ENCODE data around the gene RNF150.

GRCh38 chr4:140925417-140925816 is 207.9 kb downstream of the RNF150 start:
- TF ChIP-seq POLR2A (IDR thresholded peaks at IDR 0.05; ENCODE audit: low read depth, low read length), result no peak
- no peak for TF ChIP-seq POLR2AphosphoS5 (IDR thresholded peaks at IDR 0.05; ENCODE audit: low read depth, low read length)
- TF ChIP-seq TAF1 (IDR thresholded peaks at IDR 0.05; ENCODE audit: borderline replicate concordance, low read depth, low read length), result no peak

Data from GM12892 (cell line).